ENCODE data around the gene CLEC18C. TPM values are rescaled to one million over a fixed set of nuclear protein-coding genes. Genes with fewer than 3 reads are reported as not detected.
"Not testable (repeated sequence)": the region's sequence is repeated elsewhere in the genome, so short reads cannot be mapped to it uniquely, and the experiment has no call there.

The CLEC18C gene
- total RNA-seq: under 1 TPM; 0.35 to 0.84 TPM

DNA sequence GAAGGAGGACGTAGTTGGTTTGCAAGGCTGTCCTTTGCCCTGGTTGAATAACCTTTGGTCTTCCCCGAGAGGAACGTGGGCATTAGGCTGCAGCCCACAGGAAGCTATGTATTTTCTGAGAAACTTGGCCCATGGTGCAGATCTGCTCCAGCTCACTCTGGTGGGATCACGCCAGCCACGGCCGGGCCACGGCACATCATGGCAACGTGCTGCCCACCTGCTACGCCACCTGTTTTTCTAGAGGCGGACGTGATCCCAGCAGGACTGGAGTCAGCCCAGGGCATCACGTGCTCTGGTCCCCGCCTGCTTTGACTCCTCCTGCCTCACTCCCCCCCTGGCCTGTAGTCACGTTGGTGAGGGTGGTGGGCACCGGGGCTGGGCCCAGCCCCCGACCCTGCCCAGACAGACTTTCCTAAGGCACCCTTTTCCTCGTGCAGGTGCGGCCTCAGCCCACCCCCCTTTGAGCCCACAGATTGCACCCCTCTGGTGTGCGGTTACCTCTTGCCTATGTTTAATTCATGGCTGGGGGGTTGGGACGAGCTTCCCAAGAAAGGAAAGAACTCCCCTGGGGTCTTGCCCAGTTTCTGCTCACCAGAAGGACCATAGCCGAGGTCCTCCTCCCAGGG, at the start of gene CLEC18C:
Gene CLEC18C (plus strand): TSS at position 576 of the 626 bp plus-strand sequence. CDS start 492 bp downstream, outside the sequence.
- not testable (repeated sequence) for H3K4me1 Mint-ChIP-seq (ENCODE audit: low read depth); H3K27ac Mint-ChIP-seq; DNase-seq; H3K27me3 Mint-ChIP-seq (ENCODE audit: low read depth); ATAC-seq (replicated peaks in 1 of 2); H3K36me3 Mint-ChIP-seq (ENCODE audit: insufficient read depth in 2 of 2); H3K9me3 Mint-ChIP-seq; H3K4me3 Mint-ChIP-seq

DNA sequence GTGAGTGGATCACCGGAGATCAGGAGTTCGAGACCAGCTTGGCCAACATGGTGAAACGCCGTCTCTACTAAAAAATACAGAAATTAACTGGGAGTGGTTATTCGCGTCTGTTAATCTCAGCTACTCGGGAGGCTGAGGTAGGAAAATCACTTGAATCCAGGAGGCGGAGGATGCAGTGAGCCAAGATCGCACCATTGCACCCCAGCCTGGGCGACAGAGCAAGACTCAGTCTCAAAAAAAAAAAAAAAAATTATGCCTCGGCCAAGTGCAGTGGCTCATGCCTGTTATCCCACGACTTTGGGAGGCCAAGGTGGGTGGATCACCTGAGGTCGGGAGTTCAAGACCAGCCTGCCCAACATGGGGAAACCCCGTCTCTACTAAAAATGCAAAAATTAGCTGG, 49.8 kb upstream of the CLEC18C start:
- H3K4me3 Mint-ChIP-seq; H3K4me1 Mint-ChIP-seq (ENCODE audit: low read depth); H3K27ac Mint-ChIP-seq; ATAC-seq (replicated peaks in 1 of 2); H3K27me3 Mint-ChIP-seq (ENCODE audit: low read depth); DNase-seq; H3K9me3 Mint-ChIP-seq: not testable (repeated sequence)
- peaks cover 8 to 11% of the 10 kb centered on the region in 2 donors for H3K36me3 Mint-ChIP-seq (ENCODE audit: insufficient read depth in 2 of 2)

GRCh38 chr16:70126226-70126625, 47.4 kb upstream of the CLEC18C start:
- ATAC-seq (replicated peaks in 1 of 2); H3K27me3 Mint-ChIP-seq (ENCODE audit: low read depth); H3K27ac Mint-ChIP-seq; H3K4me1 Mint-ChIP-seq (ENCODE audit: low read depth); H3K9me3 Mint-ChIP-seq; DNase-seq; H3K4me3 Mint-ChIP-seq: not testable (repeated sequence)
- peaks cover 10 to 11% of the 10 kb centered on the region in 2 donors for H3K36me3 Mint-ChIP-seq (ENCODE audit: insufficient read depth in 2 of 2)

DNA sequence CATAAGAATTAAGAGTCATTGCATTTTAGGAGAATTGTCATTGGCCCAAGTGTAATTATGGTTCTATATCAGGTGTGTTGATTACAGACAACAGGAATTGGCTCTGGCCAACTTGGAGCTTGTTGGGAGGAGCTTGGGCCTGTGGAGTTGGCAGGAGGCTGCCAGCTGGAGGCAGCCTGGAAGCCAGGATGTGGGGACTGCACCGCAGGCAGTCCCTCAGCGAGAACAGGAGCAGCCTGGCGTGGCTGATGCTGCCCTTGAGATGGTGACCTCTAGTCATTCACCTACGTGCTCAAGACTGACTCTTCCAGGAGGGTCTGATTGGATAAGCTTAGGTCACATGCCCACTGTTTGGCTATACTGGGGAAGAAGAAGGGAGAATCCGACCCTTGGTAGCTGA, 45.9 kb upstream of the CLEC18C start:
- peaks cover 10 to 13% of the 10 kb centered on the region in 2 donors for H3K36me3 Mint-ChIP-seq (ENCODE audit: insufficient read depth in 2 of 2)
- H3K27ac Mint-ChIP-seq, DNase-seq: not testable (repeated sequence)

GRCh38 chr16:70128844-70129243, 44.7 kb upstream of the CLEC18C start:
- H3K36me3 Mint-ChIP-seq (ENCODE audit: insufficient read depth in 2 of 2): peaks cover 5 to 10% of the 10 kb centered on the region in 2 donors
- not testable (repeated sequence) for ATAC-seq (replicated peaks in 1 of 2); H3K9me3 Mint-ChIP-seq; H3K27ac Mint-ChIP-seq; H3K27me3 Mint-ChIP-seq (ENCODE audit: low read depth); H3K4me1 Mint-ChIP-seq (ENCODE audit: low read depth); DNase-seq; H3K4me3 Mint-ChIP-seq

More for the DNA sequence above, 45.9 kb upstream of the CLEC18C start:
- not testable (repeated sequence) for ATAC-seq (replicated peaks in 1 of 2); H3K4me3 Mint-ChIP-seq; H3K4me1 Mint-ChIP-seq (ENCODE audit: low read depth); H3K27me3 Mint-ChIP-seq (ENCODE audit: low read depth); H3K9me3 Mint-ChIP-seq

GRCh38 chr16:70135796-70136195, 37.8 kb upstream of the CLEC18C start:
- H3K27me3 Mint-ChIP-seq (ENCODE audit: low read depth); H3K4me1 Mint-ChIP-seq (ENCODE audit: low read depth); H3K27ac Mint-ChIP-seq; DNase-seq; H3K9me3 Mint-ChIP-seq; H3K4me3 Mint-ChIP-seq; ATAC-seq (replicated peaks in 1 of 2): not testable (repeated sequence)
- peaks cover 3 to 21% of the 10 kb centered on the region in 2 donors for H3K36me3 Mint-ChIP-seq (ENCODE audit: insufficient read depth in 2 of 2)

DNA sequence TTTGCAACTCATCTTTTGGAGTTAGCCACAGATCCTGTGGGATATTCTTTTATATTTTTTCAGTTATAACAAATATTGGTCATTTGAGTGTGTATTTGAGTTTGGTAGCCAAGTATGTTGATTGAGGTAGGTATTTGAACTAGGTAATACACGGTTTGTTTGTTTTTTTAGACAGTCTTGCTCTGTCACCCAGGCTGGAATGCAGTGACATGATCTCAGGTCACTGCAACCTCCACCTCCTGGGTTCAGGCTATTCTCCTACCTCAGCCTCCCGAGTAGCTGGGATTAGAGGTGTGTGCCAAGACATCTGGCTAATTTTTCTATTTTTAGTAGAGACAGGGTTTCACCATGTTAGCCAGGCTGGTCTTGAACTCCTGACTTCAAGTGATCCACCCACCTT, 37.0 kb upstream of the CLEC18C start:
- not testable (repeated sequence) for H3K27ac Mint-ChIP-seq; H3K9me3 Mint-ChIP-seq; DNase-seq; H3K4me3 Mint-ChIP-seq; H3K27me3 Mint-ChIP-seq (ENCODE audit: low read depth); ATAC-seq (replicated peaks in 1 of 2); H3K4me1 Mint-ChIP-seq (ENCODE audit: low read depth)
- H3K36me3 Mint-ChIP-seq (ENCODE audit: insufficient read depth in 2 of 2): peaks cover 3 to 22% of the 10 kb centered on the region in 2 donors

DNA sequence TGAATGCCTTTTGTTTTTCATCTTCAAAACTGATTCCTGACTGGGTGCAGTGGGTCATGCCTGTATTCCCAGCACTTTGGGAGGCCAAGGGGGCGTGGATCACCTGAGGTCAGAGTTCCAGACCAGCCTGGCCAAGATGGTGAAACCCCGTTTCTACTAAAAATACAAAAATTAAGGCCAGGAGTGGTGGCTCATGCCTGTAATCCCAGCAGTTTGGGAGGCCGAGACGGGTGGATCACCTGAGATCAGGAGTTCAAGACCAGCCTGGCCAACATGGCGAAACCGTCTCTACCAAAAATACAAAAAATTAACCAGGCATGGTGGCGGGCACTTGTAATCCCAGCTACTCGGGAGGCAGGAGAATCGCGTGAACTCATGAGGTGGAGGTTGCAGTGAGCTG, 30.8 kb upstream of the CLEC18C start:
- not testable (repeated sequence) for DNase-seq; ATAC-seq (replicated peaks in 1 of 2); H3K9me3 Mint-ChIP-seq; H3K4me3 Mint-ChIP-seq; H3K4me1 Mint-ChIP-seq (ENCODE audit: low read depth); H3K27ac Mint-ChIP-seq; H3K27me3 Mint-ChIP-seq (ENCODE audit: low read depth)
- H3K36me3 Mint-ChIP-seq (ENCODE audit: insufficient read depth in 2 of 2): peaks cover 2 to 14% of the 10 kb centered on the region in 2 donors

GRCh38 chr16:70143231-70143895, 30.2 kb upstream of the CLEC18C start:
- ATAC-seq (replicated peaks in 1 of 2); H3K27ac Mint-ChIP-seq; H3K27me3 Mint-ChIP-seq (ENCODE audit: low read depth); DNase-seq; H3K9me3 Mint-ChIP-seq; H3K4me3 Mint-ChIP-seq; H3K4me1 Mint-ChIP-seq (ENCODE audit: low read depth): not testable (repeated sequence)
- peaks cover 2 to 14% of the 10 kb centered on the region in 2 donors for H3K36me3 Mint-ChIP-seq (ENCODE audit: insufficient read depth in 2 of 2)

DNA sequence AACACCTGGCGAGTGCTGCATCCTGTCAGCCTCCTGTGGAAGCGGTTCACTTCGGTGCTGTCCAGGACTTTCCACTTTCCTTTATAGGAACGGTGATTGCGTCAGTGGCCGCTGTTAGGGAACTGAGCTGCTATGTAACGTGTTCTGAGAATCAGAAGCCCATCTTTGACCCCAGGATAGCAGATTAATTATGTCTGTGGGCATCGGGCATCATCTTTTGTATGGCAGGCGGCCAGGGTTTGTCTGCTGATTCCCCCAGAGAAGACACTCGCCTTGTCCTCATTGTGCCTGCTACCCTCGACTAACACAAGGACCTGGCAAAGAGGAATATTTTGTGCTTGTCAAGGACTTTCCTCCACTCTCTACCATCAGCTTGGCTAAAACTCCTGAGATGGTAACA, 25.7 kb upstream of the CLEC18C start:
- H3K4me1 Mint-ChIP-seq (ENCODE audit: low read depth); H3K4me3 Mint-ChIP-seq; ATAC-seq (replicated peaks in 1 of 2): not testable (repeated sequence)

DNA sequence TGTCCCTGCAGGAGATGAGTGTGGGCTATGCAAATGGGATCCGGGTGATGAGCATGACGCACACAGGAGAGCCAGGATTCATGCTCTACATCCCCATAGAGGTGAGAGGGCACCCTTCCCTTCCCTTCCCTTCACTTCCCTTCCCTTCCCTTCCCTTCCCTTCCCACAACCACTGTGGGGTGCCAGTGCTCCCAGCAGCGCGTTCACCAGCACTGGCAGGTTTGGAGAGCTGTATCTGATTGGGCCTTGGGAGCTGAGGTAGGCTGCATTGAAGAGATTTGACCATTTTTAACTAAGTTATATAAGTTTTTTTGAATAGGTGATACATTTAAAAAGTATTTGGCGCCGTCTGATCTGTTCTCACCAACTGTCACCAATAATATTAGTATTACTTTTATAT, 25.1 kb upstream of the CLEC18C start:
- H3K4me3 Mint-ChIP-seq; H3K27me3 Mint-ChIP-seq (ENCODE audit: low read depth); H3K4me1 Mint-ChIP-seq (ENCODE audit: low read depth); H3K27ac Mint-ChIP-seq; H3K9me3 Mint-ChIP-seq; DNase-seq; ATAC-seq (replicated peaks in 1 of 2): not testable (repeated sequence)
- peaks cover 3 to 33% of the 10 kb centered on the region in 2 donors for H3K36me3 Mint-ChIP-seq (ENCODE audit: insufficient read depth in 2 of 2)

More for the DNA sequence above, 25.7 kb upstream of the CLEC18C start:
- H3K27ac Mint-ChIP-seq; DNase-seq; H3K9me3 Mint-ChIP-seq; H3K27me3 Mint-ChIP-seq (ENCODE audit: low read depth): not testable (repeated sequence)
- H3K36me3 Mint-ChIP-seq (ENCODE audit: insufficient read depth in 2 of 2): peaks cover 4 to 32% of the 10 kb centered on the region in 2 donors

- Mint-ChIP-seq H3K27ac (peak overlapping the region; percentile 72), H3K36me3 (ENCODE audit: insufficient read depth in 2 of 2) (peaks cover 2 to 33% of the 10 kb centered on the region in 2 donors)
- not testable (repeated sequence) for H3K27me3 Mint-ChIP-seq (ENCODE audit: low read depth); H3K9me3 Mint-ChIP-seq; DNase-seq; H3K4me1 Mint-ChIP-seq (ENCODE audit: low read depth); ATAC-seq (replicated peaks in 1 of 2); H3K4me3 Mint-ChIP-seq
Observed at GRCh38 chr16:70149296-70149695, 24.3 kb upstream of the CLEC18C start.

GRCh38 chr16:70151391-70151790, 22.2 kb upstream of the CLEC18C start:
- no peak for DNase-seq
- Mint-ChIP-seq H3K4me3 (no peak overlapping the region), H3K4me1 (ENCODE audit: low read depth) (no peaks in the 10 kb centered on the region), H3K27me3 (ENCODE audit: low read depth) (no peaks in the 10 kb centered on the region), H3K36me3 (ENCODE audit: insufficient read depth in 2 of 2) (peaks cover 3 to 29% of the 10 kb centered on the region in 2 donors), H3K27ac (no peak overlapping the region), H3K9me3 (no peaks in the 10 kb centered on the region)
- no peak for ATAC-seq (replicated peaks in 1 of 2)

Measured in activated T-cell treated with anti-CD3 and anti-CD28 coated beads, Interleukin-2, amount 50 U/mL, for 72 hours (primary cell).